Measurements from ENCODE around the gene CREBBP.

GRCh38 chr16:3754081-3754703, 126.3 kb downstream of the CREBBP start:
- no peak for TF ChIP-seq EZH2 (IDR thresholded peaks at IDR 0.05; ENCODE audit: low read length)
- TF ChIP-seq, protein P1, sequence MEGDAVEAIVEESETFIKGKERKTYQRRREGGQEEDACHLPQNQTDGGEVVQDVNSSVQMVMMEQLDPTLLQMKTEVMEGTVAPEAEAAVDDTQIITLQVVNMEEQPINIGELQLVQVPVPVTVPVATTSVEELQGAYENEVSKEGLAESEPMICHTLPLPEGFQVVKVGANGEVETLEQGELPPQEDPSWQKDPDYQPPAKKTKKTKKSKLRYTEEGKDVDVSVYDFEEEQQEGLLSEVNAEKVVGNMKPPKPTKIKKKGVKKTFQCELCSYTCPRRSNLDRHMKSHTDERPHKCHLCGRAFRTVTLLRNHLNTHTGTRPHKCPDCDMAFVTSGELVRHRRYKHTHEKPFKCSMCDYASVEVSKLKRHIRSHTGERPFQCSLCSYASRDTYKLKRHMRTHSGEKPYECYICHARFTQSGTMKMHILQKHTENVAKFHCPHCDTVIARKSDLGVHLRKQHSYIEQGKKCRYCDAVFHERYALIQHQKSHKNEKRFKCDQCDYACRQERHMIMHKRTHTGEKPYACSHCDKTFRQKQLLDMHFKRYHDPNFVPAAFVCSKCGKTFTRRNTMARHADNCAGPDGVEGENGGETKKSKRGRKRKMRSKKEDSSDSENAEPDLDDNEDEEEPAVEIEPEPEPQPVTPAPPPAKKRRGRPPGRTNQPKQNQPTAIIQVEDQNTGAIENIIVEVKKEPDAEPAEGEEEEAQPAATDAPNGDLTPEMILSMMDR (optimal IDR thresholded peaks at IDR 0.05 in 1 of 3, IDR thresholded peaks at IDR 0.05 in 1 of 3, conservative IDR thresholded peaks at IDR 0.05 in 1 of 3; ENCODE audit: extremely low read depth in 1 of 3, insufficient read depth in 2 of 3, low read length in 3 of 3): no peak
